T-helper 2 cell treated with Interferon-gamma antibody and Interleukin-4, amounts not matched to agents 5 μg/mL and 100 μg/mL, for 36 hours (primary cell): ENCODE measurements around the gene NUDT1.
A peak's percentile ranks its signal among the peaks of the same experiment; 100 is the strongest.

Source experiments
- DNase-seq: peaks from one replicate; pipeline ENCODE4 v3.0.0; 2021; ENCODE audit warnings: low spot score
- H3K27ac Mint-ChIP-seq: one replicate; pipeline ENCODE4 v1.8.0; 2021; ENCODE audit warnings: mild to moderate bottlenecking, mixed read lengths
- H3K27me3 Mint-ChIP-seq: one replicate; pipeline ENCODE4 v1.8.0; 2021; ENCODE audit warnings: low read depth, mixed read lengths
- H3K36me3 Mint-ChIP-seq: one replicate; pipeline ENCODE4 v1.8.0; 2021; ENCODE audit warnings: low read depth, mixed read lengths
- H3K4me1 Mint-ChIP-seq: one replicate; pipeline ENCODE4 v1.8.0; 2021; ENCODE audit warnings: low read depth, mixed read lengths
- H3K4me3 Mint-ChIP-seq: one replicate; pipeline ENCODE4 v1.8.0; 2022; ENCODE audit warnings: mild to moderate bottlenecking, moderate library complexity, mixed read lengths
- H3K9me3 Mint-ChIP-seq: one replicate; pipeline ENCODE4 v1.8.0; 2021; ENCODE audit warnings: mixed read lengths

Gene NUDT1

DNA sequence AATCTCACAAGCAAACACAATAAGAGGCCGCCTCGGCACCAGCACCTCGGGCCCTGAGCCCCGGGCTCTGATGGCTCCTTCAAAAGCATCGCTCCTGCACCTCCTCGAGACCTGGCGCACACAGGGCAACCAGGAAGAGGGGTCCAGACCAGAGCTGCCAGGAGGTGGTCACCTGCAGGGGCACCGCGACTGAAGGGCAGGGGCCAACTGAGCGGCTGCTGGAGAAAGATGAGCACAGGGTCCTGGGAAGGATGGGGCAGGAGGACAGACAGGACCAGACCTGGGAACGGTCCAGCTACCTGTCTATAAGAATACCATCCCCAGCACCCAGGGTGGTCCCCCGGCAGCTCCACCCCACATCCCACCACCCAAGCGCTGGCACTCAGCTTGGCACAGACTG is 30.1 kb upstream of the NUDT1 start:
- Mint-ChIP-seq H3K4me1 (no peaks in the 10 kb centered on the region), H3K27ac (no peak overlapping the region), H3K4me3 (no peak overlapping the region), H3K36me3 (peaks cover 31% of the 10 kb centered on the region), H3K9me3 (no peaks in the 10 kb centered on the region), H3K27me3 (no peaks in the 10 kb centered on the region)
- DNase-seq: no peak

DNA sequence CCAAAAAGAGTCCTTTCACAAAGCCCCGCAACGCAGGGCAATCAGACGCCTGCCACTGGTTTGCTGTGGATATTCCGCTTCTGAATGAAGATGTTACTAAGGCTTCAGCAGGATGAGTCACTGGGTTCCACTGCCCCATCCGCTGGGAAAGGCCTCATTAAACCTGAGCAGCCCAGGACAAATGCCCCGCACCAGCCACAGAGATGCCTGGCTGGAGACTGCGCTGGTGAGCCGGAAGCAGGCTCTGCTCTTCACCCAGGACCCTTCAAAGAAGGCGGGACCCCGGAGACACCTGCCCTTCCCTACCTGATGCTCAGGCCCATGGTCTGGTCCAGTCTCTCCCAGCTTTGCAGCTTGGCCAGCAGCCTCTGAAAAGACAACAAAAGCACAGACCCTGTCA is 29.1 kb upstream of the NUDT1 start:
- no peaks in the 10 kb centered on the region for H3K27me3 Mint-ChIP-seq
- no peak overlapping the region for H3K4me3 Mint-ChIP-seq
- no peaks in the 10 kb centered on the region for H3K9me3 Mint-ChIP-seq
- H3K27ac Mint-ChIP-seq: no peak overlapping the region
- peaks cover 30% of the 10 kb centered on the region for H3K36me3 Mint-ChIP-seq
- no peaks in the 10 kb centered on the region for H3K4me1 Mint-ChIP-seq
- DNase-seq: no peak

DNA sequence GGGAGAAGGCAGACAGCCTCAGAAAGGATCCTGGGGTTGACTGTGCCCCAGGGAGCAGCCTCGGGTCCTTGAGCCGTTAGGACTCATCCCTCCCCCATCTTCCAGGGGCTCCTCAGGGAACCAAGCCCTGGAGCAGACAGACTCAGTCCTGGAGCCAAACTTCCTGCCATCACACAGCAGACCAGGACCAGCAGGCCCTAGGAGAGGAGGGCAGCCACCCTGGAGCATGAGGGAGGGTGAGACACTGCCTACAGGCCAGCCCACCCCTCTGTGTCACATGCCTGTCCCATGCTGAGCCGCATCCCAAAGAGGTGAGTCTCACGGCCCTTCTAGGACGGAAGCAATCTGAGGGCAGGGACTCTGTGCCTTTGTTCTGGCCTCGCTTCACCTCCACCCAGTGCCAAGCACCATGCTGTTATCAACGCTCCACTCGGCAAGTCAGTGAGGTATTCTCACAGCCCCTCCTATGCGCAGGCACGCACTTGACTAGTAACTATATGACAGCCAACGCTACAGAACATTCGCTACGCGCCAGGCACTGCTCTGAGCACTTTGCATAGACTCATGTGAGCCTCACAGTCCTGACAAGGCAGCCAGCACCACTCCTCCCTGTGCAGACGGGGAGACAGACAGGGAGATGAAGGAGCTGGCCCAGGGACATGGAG is 28.3 kb upstream of the NUDT1 start:
- Mint-ChIP-seq H3K36me3 (peaks cover 34% of the 10 kb centered on the region), H3K27me3 (no peaks in the 10 kb centered on the region), H3K4me3 (no peak overlapping the region), H3K9me3 (no peaks in the 10 kb centered on the region), H3K4me1 (no peaks in the 10 kb centered on the region), H3K27ac (peak overlapping the region; percentile 68)
- DNase-seq: no peak

- Mint-ChIP-seq H3K9me3 (no peaks in the 10 kb centered on the region), H3K4me3 (no peak overlapping the region), H3K27me3 (no peaks in the 10 kb centered on the region), H3K27ac (peak overlapping the region; percentile 8), H3K36me3 (peaks cover 30% of the 10 kb centered on the region), H3K4me1 (no peaks in the 10 kb centered on the region)
- DNase-seq: no peak
Measured at GRCh38 chr7:2214636-2215035, 27.4 kb upstream of the NUDT1 start.

- Mint-ChIP-seq H3K9me3 (no peaks in the 10 kb centered on the region), H3K36me3 (peaks cover 30% of the 10 kb centered on the region), H3K4me3 (no peak overlapping the region)
Measured at GRCh38 chr7:2215851-2216250, 26.2 kb upstream of the NUDT1 start.

GRCh38 chr7:2217206-2217605 is 24.8 kb upstream of the NUDT1 start:
- Mint-ChIP-seq H3K4me3 (no peak overlapping the region), H3K4me1 (no peaks in the 10 kb centered on the region), H3K27me3 (no peaks in the 10 kb centered on the region), H3K36me3 (peaks cover 34% of the 10 kb centered on the region), H3K9me3 (no peaks in the 10 kb centered on the region), H3K27ac (no peak overlapping the region)
- DNase-seq: no peak

More at GRCh38 chr7:2215851-2216250, 26.2 kb upstream of the NUDT1 start:
- no peak overlapping the region for H3K27ac Mint-ChIP-seq
- H3K4me1 Mint-ChIP-seq: no peaks in the 10 kb centered on the region
- H3K27me3 Mint-ChIP-seq: no peaks in the 10 kb centered on the region
- no peak for DNase-seq

GRCh38 chr7:2217716-2218443 is 24.1 kb upstream of the NUDT1 start:
- Mint-ChIP-seq H3K4me3 (no peak overlapping the region), H3K36me3 (peaks cover 33% of the 10 kb centered on the region), H3K9me3 (no peaks in the 10 kb centered on the region), H3K27ac (no peak overlapping the region), H3K4me1 (no peaks in the 10 kb centered on the region), H3K27me3 (no peaks in the 10 kb centered on the region)
- no peak for DNase-seq

GRCh38 chr7:2218444-2218785 is 23.6 kb upstream of the NUDT1 start:
- H3K4me3 Mint-ChIP-seq: no peak overlapping the region
- no peak overlapping the region for H3K27ac Mint-ChIP-seq
- DNase-seq: no peak
- H3K36me3 Mint-ChIP-seq: peaks cover 33% of the 10 kb centered on the region
- no peaks in the 10 kb centered on the region for H3K27me3 Mint-ChIP-seq
- no peaks in the 10 kb centered on the region for H3K9me3 Mint-ChIP-seq
- H3K4me1 Mint-ChIP-seq: no peaks in the 10 kb centered on the region

GRCh38 chr7:2219136-2219535 is 22.9 kb upstream of the NUDT1 start:
- no peaks in the 10 kb centered on the region for H3K4me1 Mint-ChIP-seq
- H3K27me3 Mint-ChIP-seq: no peaks in the 10 kb centered on the region
- peaks cover 32% of the 10 kb centered on the region for H3K36me3 Mint-ChIP-seq
- no peak overlapping the region for H3K27ac Mint-ChIP-seq
- no peak overlapping the region for H3K4me3 Mint-ChIP-seq
- DNase-seq: no peak
- no peaks in the 10 kb centered on the region for H3K9me3 Mint-ChIP-seq

- Mint-ChIP-seq H3K4me3 (no peak overlapping the region), H3K27me3 (no peaks in the 10 kb centered on the region), H3K27ac (no peak overlapping the region), H3K4me1 (no peaks in the 10 kb centered on the region), H3K36me3 (peaks cover 34% of the 10 kb centered on the region), H3K9me3 (no peaks in the 10 kb centered on the region)
- no peak for DNase-seq
Measured at GRCh38 chr7:2219606-2220005, 22.4 kb upstream of the NUDT1 start.

GRCh38 chr7:2220030-2220429 is 22.0 kb upstream of the NUDT1 start:
- Mint-ChIP-seq H3K36me3 (peaks cover 37% of the 10 kb centered on the region), H3K27me3 (no peaks in the 10 kb centered on the region), H3K4me1 (no peaks in the 10 kb centered on the region), H3K27ac (no peak overlapping the region), H3K4me3 (no peak overlapping the region), H3K9me3 (no peaks in the 10 kb centered on the region)
- DNase-seq: no peak

DNA sequence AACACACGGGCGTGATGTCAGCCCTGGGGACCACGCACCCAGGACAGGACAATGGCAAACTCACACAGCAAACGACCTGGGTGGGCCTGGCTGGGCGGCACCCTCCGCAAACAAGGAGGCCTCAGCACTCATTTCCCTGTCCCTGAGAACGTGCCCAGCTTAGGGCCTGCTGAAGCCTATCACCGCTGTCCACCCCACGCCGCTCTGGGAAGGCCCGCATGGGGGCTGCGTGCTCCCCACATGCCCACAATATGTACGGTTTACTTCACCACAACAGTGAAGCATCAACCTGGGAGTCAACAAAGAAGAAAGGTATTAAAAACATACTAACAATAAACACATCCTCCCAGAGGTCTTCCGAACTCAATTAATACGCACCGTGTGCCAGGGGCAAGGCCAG is 21.5 kb upstream of the NUDT1 start:
- no peak for DNase-seq
- no peak overlapping the region for H3K27ac Mint-ChIP-seq
- H3K9me3 Mint-ChIP-seq: no peaks in the 10 kb centered on the region
- H3K4me1 Mint-ChIP-seq: no peaks in the 10 kb centered on the region
- peaks cover 37% of the 10 kb centered on the region for H3K36me3 Mint-ChIP-seq
- H3K27me3 Mint-ChIP-seq: no peaks in the 10 kb centered on the region
- no peak overlapping the region for H3K4me3 Mint-ChIP-seq

- Mint-ChIP-seq H3K27ac (no peak overlapping the region), H3K4me3 (no peak overlapping the region), H3K36me3 (peaks cover 36% of the 10 kb centered on the region), H3K27me3 (no peaks in the 10 kb centered on the region), H3K9me3 (no peaks in the 10 kb centered on the region), H3K4me1 (no peaks in the 10 kb centered on the region)
- no peak for DNase-seq
Measured at GRCh38 chr7:2220954-2221353, 21.1 kb upstream of the NUDT1 start.

- Mint-ChIP-seq H3K4me3 (no peak overlapping the region), H3K27ac (no peak overlapping the region), H3K4me1 (no peaks in the 10 kb centered on the region), H3K27me3 (no peaks in the 10 kb centered on the region), H3K36me3 (peaks cover 33% of the 10 kb centered on the region), H3K9me3 (no peaks in the 10 kb centered on the region)
- DNase-seq: no peak
Measured at GRCh38 chr7:2222516-2222915, 19.5 kb upstream of the NUDT1 start.

DNA sequence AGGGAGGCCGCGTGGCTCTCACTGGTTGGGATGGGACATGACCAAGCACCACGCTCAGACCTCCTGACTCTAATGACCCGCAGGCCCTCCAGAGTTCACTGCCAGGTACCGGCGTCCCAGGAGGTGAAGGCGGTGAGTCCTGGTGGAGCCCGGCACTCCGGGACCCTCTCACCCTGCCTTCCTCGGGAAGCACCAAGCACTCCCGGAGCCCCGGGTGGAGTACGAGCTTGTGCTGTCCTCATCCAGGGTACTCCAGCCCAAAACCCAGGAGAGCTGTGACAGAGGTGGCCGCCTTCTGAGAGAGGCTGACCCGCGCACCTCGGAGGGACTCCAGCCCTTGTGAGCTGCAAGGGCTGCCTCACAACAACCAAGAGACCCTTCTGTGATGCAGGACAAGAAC is 18.7 kb upstream of the NUDT1 start:
- Mint-ChIP-seq H3K27ac (no peak overlapping the region), H3K36me3 (peaks cover 26% of the 10 kb centered on the region), H3K27me3 (no peaks in the 10 kb centered on the region), H3K4me1 (no peaks in the 10 kb centered on the region), H3K9me3 (no peaks in the 10 kb centered on the region), H3K4me3 (no peak overlapping the region)
- DNase-seq: no peak
